ENCODE results near the gene PRKCSH.
A peak's percentile ranks its signal among the peaks of the same experiment; 100 is the strongest.
"Not testable (repeated sequence)": the region's sequence is repeated elsewhere in the genome, so short reads cannot be mapped to it uniquely, and the experiment has no call there.

The PRKCSH gene, protein sequence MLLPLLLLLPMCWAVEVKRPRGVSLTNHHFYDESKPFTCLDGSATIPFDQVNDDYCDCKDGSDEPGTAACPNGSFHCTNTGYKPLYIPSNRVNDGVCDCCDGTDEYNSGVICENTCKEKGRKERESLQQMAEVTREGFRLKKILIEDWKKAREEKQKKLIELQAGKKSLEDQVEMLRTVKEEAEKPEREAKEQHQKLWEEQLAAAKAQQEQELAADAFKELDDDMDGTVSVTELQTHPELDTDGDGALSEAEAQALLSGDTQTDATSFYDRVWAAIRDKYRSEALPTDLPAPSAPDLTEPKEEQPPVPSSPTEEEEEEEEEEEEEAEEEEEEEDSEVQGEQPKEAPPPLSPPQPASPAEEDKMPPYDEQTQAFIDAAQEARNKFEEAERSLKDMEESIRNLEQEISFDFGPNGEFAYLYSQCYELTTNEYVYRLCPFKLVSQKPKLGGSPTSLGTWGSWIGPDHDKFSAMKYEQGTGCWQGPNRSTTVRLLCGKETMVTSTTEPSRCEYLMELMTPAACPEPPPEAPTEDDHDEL

DNA sequence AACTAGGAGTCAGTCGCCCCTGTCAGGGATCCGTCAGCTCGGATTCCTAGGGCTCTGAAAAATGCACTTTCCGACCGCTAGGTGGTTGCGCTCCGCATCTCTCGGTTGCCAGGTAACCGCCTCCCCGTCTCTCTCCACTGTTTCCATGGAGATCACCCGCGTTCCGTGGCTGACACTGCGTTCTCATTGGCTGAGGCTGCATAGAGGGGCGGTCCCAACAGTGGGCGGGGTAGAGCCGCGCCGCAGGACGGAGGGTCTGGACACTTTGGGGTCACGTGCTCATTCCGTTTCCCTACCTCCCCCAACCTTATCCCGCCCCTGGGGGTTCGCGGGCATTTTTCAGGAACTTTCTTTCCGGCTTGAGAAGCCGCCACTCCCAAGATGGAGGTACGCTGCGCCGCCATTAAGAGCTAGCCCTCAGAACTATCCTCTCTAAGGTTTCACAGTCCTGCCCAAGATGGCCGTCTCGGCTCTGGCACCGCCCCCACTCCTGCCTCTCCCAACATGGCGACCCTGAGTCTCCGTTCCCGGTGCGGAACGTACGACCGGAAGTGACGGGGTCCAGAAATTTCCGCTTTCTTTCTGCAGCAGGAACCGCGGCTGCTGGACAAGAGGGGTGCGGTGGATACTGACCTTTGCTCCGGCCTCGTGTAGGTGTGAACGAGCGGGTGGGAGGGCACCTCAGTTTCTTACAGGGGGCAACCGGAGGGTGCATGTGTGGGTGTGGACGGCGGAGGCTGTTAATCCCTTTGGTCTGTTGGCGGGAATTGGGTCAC, at the start of gene PRKCSH, which contains the start of gene ODAD3:
TSS of gene PRKCSH (plus strand) at position 579 of the 776 bp plus-strand sequence. CDS start 483 bp downstream, outside the sequence.
TSS of gene ODAD3 (minus strand) at position 65 of the 776 bp plus-strand sequence. CDS start 105 bp downstream, outside the sequence.
- DNase-seq: peak; percentile 100

DNA sequence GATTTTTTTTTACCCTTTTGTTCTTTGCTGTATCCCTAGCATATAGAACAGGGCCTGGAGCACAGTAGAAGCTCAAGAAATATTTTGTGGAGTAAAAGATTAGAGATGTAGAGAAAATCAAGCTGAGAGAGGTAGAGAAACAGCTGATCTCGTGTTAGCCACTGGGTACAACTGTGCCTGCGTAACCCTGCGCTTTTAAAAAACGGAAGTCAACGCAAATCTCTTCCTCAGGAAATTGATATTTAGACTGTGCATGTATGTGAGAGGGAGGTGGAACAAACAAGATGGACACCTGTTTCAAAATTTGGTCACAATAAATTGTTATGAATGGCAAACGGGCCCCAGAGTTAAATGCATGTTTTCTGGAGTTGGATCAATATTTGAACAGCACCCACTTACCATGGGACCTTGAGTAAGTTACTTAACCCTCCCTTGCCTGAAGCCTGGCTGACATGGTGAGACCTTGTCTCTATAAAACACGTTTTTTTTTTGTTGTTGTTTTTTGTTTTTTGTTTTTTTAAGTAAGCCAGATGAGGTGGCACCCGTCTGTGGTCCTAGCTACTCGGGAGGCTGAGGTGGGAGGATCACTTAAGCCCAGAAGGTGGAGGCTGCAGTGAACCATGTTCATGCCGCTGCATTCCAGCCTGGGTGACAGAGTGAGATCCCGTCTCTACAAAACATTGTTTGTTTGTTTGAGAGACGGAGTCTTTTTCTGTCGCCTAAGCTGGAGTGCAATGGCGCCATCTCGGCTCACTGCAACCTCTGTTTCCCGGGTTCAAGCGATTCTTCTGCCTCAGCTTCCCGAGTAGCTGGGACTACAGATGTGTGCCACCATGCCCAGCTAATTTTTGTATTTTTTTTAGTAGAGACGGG, 48.0 kb upstream of the PRKCSH start:
- DNase-seq: no peak

DNA sequence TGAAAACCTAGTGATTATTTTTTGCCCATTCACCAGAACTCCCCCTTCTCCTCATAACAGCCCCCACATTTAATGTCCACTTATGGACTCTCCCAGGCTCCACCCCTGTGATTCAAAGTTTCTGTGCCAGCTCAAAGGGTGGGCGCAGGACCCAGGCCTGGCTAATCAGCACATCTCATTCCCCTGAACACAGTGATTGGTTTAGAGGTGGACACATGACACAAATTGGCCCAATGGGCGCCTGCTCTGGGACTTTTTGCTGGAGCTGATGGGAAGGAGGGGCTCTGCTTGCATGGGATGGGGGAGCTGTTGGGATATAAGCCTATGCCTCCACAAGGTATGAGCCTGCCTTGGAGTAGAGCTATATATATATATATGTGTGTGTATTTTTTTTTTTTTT, 45.1 kb upstream of the PRKCSH start:
- DNase-seq: no peak

DNA sequence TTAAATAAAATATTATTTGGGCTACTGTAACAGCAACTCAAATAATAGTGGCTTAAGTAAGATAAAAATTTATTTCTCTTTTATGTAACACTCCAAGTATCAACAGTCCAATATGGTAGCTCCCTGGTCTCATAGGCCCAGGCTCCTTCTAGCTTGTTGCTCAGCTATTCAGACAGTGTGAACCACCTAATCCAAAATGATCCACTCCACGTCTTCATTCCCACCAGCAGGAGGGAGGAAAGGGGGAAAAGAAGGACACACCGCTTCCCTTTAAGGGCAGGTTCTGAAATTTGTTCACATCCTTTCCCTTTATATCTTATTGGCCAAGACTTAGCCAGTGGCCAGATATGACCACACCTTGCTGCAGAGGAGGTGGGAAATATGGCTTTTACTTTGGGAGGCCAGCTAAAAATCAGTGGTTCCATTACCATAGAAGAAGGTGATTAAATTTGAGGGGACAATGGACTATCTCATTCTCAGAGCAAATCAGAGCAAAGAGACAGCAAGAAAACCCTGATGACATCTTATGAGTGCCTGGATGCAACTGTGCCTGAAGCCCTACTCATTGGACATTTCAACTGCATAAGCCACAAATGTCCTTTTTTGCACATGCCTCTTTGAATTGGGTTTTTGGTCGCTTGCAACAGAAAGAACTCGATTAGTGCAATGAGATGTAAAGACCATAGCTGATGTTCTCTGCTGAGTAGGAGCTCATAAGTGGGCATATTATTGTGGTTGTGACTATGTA, 44.3 kb upstream of the PRKCSH start:
- DNase-seq: no peak

DNA sequence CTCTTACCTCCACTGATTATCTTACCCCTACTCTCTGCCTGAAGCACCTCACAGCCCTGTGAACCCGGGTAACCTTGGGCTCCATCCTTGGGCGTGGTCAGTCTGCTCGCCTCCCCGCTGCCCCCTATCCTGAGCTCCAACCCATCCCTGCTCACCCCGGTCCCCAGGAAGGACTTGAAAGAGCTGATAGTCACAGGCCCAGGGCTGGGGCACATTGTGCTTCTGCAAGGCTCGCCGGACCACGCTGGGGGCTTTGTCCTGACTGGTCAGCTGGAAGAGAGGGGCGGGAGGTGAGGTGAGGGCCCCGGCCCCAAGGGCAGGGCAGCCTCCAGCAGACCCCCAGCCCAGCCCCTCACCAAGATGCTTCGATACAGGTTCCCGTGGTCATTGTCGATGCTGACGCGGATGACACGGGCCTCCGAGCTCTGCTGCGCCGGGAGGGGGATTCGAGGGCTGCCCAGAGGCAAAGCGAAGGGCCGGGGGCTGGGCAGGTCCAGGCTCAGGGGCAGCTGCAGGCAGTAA, 38.3 kb upstream of the PRKCSH start:
- no peak for DNase-seq

DNA sequence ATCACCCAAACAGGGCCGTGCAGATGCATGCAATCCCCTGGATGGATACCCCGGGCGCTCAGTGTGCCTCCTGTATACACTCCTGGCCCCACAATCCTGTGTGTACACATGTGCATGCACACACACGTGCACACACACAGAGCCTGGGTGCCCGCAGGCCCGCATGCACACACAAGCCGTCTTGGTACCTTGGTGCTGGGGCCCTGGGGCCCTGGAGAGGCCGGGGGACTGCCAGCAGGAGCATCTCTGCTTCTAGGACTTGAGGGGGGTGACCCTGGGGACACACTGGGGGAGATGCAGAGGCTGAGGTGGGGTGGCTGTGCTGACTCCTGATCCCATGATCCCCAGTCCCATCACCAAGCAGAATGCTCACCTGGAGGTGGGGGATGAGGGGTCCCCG, 35.8 kb upstream of the PRKCSH start:
- no peak for DNase-seq

DNA sequence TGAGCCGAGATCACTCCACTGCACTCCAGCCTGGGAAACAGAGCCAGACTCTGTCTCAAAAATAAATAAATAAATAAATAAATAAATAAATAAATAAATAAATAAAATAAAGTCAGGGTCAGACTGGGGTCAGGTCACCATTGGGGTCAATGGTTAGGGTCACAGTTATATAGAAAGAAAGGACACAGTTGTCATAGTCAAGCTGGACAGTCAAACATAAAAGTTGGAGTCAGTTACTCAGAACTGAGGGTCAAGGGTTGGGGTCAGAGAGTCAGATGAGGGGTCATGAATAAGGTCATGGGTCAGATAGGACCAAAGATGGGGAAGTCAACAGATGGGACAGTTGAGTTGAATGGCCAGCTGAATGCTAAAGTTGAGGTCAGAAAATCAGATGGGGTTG, 34.6 kb upstream of the PRKCSH start:
- no peak for DNase-seq

DNA sequence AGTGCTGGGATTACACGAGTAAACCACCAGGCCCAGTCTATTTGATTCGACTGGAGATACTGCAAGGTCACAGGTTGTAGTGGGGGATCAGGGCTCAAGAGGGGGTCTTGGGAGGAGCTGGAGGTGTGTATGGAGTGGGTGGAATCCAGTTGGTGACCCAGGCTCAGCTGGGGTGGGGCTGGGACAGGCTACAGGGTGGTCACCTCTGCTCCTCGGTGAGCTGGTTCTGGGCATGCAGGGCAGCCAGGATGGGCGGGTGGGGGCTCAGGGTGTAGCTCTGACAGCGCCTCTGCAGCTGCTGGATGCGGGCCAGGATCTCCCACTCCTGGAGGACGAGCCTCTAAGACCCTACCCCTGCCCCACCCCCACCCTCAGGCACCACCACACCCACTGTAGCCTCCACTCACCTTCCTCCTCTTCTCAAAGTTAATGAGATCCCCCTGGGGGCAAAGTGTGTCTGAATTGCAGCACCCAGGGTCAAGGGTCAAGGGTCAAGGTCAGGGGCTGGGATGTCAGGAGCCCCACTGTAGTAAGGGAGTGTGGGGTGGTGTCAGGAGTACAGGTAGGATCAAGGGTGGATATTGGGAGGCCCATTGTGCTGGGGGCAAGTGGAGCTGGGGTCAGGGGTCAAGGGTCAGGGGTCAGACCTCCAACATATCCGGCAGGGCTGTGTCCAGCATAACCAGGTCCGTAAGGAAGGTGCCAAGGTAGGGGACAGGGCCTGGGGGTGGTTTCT, 33.5 kb upstream of the PRKCSH start:
- no peak for DNase-seq

DNA sequence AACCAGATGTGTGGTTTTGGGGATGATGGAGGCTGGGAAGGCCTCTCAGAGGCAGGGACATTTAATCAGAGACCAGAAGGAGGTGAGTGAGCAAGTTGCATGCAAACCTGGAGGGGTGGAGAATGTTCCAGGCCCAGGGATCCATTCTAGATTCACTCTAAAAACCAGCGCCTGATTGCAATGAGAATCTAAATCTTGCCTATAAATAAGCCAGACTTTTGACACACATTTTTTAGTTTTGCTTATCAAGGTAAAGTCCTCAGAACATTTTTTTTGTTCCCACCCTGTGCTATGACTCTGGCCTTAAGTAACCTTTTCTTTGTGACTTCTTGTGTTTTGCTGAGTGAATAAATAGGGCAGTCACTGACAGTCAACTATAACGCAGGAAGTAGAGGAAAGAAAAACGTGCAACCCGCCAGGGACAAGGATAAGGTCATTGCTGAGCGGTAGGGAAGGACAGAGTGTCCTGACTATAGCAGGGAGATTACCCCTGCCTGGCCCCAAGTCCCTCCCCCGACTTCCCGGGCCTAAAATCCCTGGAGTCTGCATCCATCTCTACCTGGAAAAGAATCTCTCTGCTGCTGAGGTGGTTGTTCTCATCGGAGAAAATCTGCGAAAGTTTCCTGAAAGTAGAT, 30.7 kb upstream of the PRKCSH start:
- no peak for DNase-seq

DNA sequence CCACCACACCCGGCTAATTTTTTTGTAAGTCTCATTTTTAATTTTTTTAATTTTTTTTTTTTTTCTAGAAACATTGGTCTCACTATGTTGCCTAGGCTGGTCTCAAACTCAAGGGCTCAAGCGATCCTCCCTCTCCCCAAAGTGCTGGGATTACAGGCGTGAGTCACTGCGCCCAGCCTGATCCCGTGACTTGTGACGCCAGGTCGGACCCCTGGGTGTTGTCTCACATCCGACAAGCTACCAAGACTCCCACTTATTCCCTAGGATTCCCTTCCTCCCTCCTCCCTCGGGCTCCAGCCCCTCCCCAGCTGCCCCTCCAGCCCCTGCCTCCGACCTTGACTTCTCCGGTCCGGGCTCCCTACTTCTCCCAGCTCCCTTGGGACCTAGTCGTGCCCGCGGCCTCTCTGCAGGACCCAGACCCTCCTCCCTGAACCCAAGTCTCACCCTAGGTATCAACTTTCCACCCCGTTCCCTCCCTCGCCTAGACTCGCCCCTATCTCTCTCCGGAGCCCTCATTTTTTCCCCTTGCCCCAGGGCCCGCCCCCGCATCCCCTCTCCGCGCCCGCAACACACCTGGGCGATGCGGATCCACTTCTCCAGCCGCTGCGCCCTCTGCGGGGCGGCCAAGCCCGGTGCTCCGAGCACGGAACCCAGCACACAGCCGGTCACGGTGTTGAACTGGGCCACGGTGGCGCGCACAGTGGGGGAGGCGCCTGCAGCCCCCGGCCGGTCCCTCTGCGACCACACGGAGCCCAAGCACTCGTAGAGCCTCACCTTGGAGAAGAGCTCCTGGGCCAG, 29.4 kb upstream of the PRKCSH start:
- no peak for DNase-seq

DNA sequence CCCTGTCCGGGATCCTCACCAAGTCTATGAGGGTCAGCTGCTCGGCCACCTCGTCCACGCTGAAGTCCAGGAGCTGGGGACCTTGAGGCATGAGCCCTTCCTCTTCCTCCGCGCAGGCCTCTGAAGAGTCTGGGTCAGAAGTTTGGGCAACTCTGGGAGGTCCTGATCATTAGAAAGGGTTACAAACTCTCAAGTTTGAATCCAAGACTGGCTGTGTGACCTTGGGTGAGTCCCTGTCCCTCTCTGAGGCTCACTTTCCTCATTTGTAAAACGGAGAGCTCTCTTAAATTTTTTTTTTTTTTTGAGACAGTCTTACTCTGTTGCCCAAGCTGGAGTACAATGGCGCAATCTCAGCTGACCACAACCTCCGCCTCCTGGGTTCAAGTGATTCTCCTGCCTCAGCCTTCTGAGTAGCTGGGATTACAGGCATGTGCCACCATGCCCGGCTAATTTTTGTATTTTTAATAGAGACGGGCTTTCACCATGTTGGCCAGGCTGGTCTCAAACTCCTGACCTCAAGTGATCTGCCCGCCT, 28.7 kb upstream of the PRKCSH start:
- DNase-seq: not testable (repeated sequence)

DNA sequence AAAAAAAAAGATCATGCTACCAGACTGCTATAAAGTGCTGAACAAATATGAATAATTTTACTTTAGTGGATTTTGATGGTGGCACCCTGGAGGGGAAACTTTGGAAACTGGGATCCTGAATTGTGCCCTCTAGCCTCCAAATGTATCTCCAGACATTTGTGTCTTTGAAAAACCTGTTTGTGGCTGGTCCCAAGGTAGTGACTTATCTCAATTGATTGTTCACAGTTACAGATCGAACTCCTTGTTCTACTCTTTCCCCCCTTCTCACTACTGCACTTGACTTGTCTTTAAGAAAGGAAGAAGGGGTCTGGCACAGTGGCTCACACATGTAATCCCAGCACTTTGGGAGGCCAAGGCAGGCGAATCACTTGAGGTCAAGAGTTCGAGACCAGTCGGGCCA, 26.8 kb upstream of the PRKCSH start:
- DNase-seq: no peak

DNA sequence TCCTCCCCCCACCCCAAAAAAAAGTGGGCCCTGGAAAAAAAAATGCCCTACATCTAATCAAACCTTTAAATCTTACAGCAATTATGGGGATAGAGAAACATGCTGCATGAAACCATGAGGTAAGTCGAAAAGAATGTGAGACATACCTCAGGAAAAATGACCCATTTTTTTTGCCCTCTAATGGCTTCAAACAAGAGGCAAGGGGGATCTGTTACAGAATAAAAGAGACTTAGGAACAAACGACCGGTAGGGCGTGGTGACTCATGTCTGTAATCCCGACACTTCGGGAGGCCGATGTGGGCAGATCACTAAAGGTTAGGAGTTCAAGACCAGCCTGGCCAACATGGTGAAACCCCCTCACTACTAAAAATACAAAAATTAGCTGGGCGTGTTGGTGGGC, 24.8 kb upstream of the PRKCSH start:
- peak; percentile 34 for DNase-seq

DNA sequence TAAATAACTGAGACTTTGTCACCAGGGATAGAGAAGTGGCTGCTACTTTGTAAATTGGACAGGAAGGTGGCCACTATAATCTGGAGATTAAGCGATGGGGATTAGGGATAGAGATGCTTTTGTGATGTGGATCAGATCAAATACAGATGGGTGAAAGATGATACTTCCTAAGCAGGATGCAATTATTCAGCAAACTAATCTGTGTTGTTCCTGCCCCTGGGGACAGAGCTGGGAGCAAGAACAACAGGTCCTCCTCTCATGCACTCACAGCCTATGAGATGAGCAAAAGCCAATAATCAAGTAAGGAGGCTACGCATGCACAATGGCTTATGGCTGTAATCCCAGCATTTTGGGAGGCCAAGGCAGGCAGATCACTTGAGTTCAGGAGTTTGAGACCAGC, 20.9 kb upstream of the PRKCSH start:
- DNase-seq: no peak

DNA sequence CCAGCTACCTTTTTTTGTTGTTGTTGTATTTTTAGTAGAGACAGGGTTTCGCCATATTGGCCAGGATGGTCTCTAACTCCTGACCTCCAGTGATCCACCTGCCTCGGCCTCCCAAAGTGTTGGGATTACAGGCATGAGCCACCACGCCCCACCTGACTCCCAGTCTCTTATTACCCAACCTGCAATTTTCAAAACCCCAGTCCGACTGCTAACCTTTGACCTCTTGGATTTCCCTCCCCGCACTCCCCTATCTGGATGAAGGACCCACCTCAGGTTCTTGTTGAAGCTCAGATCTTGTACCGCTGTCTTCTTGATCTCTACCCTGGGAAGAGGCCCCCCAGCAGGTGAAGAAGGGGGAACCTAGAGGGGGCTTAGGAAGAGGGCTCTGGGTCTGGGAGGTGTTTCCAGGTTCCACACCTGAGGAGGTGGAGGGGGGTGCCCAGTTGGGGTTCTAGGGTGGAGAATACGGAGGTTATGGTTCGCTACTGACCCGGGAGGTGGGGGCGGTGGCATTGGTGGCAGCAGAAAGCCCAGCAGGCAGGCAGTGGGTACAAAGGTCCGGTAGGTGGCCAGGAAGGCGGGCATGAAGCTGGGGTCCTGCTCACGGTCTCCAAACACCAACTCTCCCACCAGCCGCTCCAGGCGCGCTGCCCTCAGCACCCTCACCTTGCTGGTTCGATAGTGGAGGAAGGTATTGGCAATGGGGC, 18.9 kb upstream of the PRKCSH start:
- no peak for DNase-seq

DNA sequence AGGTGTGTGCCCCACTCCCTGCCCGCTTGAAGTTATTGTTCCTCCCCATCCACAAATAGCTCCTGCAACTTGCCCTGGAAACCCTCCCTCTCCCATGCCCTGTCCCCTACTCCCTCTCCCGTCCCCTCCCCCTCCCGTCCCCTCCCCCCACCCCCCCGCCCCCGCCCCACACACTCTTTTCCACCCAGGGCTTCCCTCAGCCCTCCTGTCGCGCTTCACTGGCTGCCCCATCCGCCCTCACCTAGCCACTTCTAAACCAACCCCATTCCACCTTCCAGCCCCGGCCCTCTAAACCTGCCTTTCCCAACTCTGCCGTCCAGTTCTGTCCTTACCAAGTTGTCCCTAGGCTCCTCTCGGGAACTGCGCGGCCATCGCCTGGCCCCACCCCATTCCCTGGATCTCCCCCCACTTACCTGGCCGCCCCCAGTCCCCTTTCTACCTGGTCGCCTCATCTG, 17.3 kb upstream of the PRKCSH start:
- no peak for DNase-seq

DNA sequence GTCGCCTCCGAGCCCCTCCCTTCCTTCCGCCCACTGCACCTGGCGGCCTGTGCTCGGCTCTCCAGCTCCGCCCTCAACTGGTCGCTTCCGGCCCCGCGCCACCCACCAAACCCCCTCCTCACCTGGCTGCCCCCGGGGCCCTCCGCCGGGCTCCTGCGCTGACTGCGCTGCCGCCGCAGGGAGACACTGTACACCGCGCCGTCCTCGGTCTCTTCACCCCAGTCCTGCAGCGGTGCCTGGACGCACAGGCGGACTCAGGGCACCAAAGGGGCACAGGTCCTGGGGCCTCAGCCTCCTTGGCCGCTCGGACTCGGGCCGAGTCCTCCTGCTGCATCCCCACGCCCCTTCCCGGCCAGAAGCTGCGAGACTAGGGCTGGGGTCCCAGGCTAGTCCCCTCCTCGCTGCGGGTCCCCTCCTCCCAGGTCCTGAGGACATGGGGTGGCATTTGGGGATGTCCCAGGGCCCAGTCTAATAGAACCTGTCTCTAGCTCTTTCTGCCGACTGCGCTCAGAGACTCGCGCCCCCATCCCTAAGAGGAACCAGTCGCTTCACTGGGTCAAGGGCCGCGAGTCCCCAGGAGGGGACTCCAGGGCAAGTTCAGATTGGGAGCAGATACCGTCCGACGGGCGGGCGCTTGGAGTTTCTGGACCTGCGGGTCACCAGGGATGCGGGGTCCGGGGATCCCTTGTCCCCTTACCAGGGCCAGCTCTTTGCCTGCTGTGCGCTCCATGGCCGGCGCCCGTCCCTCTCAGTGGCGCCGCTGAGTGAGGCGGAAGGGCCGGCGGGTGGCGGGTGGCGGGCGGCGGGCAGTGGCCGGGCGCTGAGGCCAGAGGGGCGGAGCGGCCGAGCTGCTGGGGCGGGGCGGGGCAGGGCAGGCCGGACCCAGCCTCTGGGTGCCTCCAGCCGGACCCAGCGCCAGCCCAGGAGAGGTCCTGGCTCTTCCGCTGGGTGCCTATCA, 16.6 kb upstream of the PRKCSH start, which contains the start of gene RGL3:
TSS of gene RGL3 (minus strand) at position 766 of the 958 bp plus-strand sequence. CDS start at position 730, 36 bp downstream.
- DNase-seq: no peak
